ENCODE measurements around the gene SEC31B. TPM values are rescaled to one million over a fixed set of nuclear protein-coding genes. Genes with fewer than 3 reads are reported as not detected.

The SEC31B gene
- total RNA-seq, 6 experiments from 2014 or later = 2.3 to 4.1 (median 2.5) TPM

DNA sequence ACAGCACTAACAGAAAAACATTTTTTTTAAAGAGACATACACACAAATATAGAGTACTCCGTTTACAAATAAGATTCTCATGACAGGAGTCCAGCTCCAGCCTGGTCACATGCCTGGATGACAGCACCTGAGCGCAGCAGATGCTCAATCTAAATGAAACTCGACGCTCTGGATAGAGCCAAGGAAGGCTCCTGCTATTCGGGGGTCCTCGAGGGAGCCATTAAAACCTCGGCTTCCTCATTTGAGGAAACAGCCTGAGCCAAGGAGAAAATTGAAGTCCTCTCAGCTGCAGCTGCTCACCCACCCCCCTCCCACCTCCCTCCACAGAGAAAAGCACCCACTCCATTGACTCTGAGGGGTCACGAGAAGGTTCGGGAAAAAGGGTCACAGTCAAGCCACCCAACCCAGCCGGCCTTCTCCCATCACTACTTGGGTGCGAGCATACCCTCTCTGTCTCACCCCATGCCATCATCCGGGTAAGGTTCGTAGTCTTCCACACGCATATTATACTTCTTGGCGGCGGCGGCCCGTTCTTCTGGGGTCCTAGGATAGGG is 9.3 kb upstream of the SEC31B start:
- peak overlapping the region; percentile 98 for H3K4me3 Mint-ChIP-seq
- H3K27ac Mint-ChIP-seq = peak overlapping the region; percentile 94
- H3K9me3 Mint-ChIP-seq = no peaks in the 10 kb centered on the region
- DNase-seq = no peak
- peaks cover 13% of the 10 kb centered on the region; the same call in 1 of the 2 replicates for H3K36me3 Mint-ChIP-seq (ENCODE audit: low read depth)
- peaks cover 16% of the 10 kb centered on the region for H3K4me1 Mint-ChIP-seq (ENCODE audit: low read depth)
- TF ChIP-seq, protein P1, sequence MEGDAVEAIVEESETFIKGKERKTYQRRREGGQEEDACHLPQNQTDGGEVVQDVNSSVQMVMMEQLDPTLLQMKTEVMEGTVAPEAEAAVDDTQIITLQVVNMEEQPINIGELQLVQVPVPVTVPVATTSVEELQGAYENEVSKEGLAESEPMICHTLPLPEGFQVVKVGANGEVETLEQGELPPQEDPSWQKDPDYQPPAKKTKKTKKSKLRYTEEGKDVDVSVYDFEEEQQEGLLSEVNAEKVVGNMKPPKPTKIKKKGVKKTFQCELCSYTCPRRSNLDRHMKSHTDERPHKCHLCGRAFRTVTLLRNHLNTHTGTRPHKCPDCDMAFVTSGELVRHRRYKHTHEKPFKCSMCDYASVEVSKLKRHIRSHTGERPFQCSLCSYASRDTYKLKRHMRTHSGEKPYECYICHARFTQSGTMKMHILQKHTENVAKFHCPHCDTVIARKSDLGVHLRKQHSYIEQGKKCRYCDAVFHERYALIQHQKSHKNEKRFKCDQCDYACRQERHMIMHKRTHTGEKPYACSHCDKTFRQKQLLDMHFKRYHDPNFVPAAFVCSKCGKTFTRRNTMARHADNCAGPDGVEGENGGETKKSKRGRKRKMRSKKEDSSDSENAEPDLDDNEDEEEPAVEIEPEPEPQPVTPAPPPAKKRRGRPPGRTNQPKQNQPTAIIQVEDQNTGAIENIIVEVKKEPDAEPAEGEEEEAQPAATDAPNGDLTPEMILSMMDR (IDR thresholded peaks at IDR 0.05) = no peak
- H3K27me3 Mint-ChIP-seq (ENCODE audit: insufficient read depth) = no peaks in the 10 kb centered on the region

DNA sequence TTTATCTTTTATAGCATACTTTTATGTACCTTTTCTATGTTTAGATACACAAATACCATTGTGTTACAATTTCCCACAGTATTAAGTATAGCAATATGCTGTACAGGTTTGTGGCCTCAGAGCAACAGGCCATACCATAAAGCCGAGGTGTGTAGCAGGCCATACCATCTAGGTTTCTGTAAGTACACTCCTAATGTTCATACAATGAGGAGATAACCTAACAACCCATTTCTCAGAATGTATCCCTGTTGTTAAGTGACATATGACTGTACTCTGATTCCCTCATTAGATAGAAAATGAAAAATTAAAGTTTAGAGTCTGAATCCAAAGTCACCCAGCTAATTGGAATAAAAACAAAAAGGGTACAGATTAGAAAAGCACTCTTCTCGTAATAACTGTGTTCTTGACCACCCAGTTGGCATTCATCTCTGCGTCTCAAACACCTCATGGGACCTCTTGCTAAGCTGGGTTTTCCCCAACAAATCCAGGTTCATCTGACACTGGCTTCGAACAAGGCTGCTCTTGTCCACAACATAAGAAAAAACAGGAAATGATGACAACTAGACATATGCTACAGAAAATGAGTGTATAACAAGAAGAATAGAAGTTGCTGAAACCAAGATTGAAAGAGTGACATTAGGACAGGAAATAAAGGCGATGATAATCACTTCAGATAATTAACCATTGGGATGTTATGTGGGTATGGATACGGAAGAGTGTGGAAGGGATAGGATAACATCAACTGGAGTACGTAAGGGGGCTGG is 8.6 kb upstream of the SEC31B start:
- DNase-seq = no peak
- TF ChIP-seq, protein P1 (IDR thresholded peaks at IDR 0.05) = no peak
- Mint-ChIP-seq H3K4me1 (ENCODE audit: low read depth) (peaks cover 16% of the 10 kb centered on the region), H3K27me3 (ENCODE audit: insufficient read depth) (no peaks in the 10 kb centered on the region), H3K4me3 (peak overlapping the region; percentile 98), H3K9me3 (no peaks in the 10 kb centered on the region), H3K27ac (peak overlapping the region; percentile 94), H3K36me3 (ENCODE audit: low read depth) (peaks cover 13% of the 10 kb centered on the region; the same call in 1 of the 2 replicates)

DNA sequence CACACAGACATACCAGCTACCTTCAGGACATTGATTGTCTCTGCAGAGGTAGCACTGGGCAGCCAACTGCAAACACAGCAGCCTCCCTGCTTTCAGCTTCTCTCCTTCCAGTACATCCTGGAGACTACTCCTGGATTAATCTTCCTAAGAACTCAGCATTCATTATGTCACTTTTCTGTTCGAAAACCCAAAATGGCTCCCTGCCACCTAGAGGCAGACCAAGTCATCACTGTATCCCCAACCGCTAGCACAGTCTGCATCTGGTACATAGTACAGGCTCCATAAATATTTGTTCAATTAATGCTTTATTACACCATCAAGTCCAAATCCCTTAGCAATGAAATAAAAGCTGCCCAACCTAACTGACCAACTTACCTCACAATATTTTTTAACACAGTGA is 5.0 kb upstream of the SEC31B start:
- Mint-ChIP-seq H3K27ac (no peak overlapping the region), H3K4me1 (ENCODE audit: low read depth) (peaks cover 36% of the 10 kb centered on the region), H3K27me3 (ENCODE audit: insufficient read depth) (no peaks in the 10 kb centered on the region), H3K9me3 (no peaks in the 10 kb centered on the region), H3K4me3 (no peak overlapping the region), H3K36me3 (ENCODE audit: low read depth) (peaks cover 13% of the 10 kb centered on the region; the same call in 1 of the 2 replicates)
- DNase-seq = no peak
- TF ChIP-seq, protein P1 (IDR thresholded peaks at IDR 0.05) = peak; percentile 37

DNA sequence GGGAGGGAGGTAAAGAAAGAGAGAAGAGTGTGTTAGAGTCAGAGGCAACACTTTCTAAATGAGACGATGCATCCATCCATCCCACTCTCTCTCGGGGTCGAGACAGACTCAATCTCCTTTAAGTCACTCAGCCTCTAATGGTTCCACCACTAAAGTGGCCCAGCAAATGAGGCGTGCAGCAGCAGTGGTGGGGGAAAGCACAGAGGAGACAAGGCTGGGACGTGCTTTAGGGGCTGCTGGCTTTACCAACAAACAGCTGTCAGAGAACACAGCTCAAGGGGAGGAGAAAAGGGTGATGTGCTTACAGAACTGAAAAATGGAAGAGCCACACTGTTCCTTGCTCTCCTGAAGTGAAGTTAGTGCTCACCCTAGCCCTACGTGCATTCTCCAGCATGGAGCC is 4.5 kb upstream of the SEC31B start:
- no peaks in the 10 kb centered on the region for H3K9me3 Mint-ChIP-seq
- TF ChIP-seq, protein P1 (IDR thresholded peaks at IDR 0.05) = no peak
- no peak overlapping the region for H3K4me3 Mint-ChIP-seq

DNA sequence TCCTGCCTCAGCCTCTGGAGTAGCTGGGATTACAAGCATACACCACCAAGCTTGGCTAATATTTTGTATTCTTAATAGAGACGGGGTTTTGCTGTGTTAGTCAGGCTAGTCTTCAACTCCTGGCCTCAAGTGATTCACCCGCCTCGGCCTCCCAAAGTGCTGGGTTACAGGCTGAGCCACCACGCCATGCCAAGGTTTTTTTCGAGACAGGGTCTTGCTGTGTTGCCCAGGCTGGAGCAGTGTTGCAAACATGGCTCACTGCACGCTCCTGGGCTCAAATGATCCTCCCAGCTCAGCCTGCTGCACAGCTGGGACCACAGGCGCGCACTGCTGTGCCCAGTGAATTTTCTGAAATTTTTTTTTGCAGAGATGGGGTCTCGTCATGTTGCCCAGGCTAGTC is 3.3 kb upstream of the SEC31B start:
- TF ChIP-seq, protein P1 (IDR thresholded peaks at IDR 0.05) = no peak
- Mint-ChIP-seq H3K27me3 (ENCODE audit: insufficient read depth) (peaks cover under 1% of the 10 kb centered on the region; the same call in 1 of the 2 replicates), H3K9me3 (no peaks in the 10 kb centered on the region), H3K4me1 (ENCODE audit: low read depth) (peaks cover 36% of the 10 kb centered on the region), H3K36me3 (ENCODE audit: low read depth) (peaks cover 13% of the 10 kb centered on the region; the same call in 1 of the 2 replicates), H3K27ac (no peak overlapping the region), H3K4me3 (no peak overlapping the region)
- no peak for DNase-seq

More for the DNA sequence above, 4.5 kb upstream of the SEC31B start:
- H3K4me1 Mint-ChIP-seq (ENCODE audit: low read depth) = peaks cover 38% of the 10 kb centered on the region
- no peak overlapping the region for H3K27ac Mint-ChIP-seq
- no peaks in the 10 kb centered on the region for H3K27me3 Mint-ChIP-seq (ENCODE audit: insufficient read depth)
- peaks cover 13% of the 10 kb centered on the region; the same call in 1 of the 2 replicates for H3K36me3 Mint-ChIP-seq (ENCODE audit: low read depth)
- DNase-seq = no peak

All from HFFc6 (cell line).